DMS 273 (cell line): Measurements from ENCODE around the gene ANKLE1.

Experiments
- DNase-seq: peaks from one replicate; lab custom pipeline; 2025; ENCODE audit not compliant: unreplicated experiment; lab: John Stamatoyannopoulos, UW

Gene ANKLE1

DNA sequence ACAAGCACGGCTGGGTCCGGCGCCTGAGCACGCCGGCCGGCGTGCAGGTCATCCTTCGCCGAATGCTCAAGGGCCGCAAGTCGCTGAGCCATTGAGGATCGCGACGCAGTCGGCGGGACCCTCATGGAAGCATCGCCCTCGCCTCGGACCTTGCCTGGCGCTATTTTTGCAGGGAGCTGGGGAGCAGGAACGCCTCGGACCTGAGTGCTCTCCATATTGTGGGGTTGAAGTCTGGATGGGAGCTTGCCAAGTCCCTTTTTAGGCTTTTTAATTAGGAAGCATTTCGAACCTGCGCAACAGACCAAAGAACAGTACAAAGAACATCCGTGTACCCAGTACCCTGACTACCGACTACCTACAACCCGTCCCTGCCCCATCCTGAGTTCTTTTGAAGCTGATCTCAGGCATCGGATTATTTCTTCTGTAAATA is 24.6 kb downstream of the ANKLE1 start:
- DNase-seq = peak; percentile 68

DNA sequence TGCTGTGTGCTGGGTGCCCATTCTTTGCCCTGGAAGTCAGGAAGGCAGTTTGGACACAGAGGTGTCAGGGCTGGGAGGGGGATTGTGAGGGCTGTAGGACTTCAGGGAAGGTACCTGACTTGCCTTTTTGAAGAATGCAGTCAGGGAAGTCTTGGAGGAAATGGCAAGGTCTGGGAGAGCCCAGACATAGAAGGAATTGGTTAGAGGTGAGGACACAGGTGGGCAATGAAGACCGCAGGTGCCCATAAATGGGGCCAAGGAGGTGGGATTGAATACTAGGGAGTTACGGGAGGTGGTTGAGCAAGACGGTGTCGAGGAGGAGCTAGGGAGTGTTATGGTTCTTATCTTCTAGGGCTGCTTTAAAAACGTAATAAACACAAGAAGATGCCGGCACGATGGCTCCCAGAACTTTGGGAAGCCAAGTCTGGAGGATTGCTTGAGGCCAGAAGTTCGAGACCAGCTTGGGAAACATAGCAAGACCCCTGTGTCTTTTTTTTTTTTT is 26.2 kb downstream of the ANKLE1 start:
- no peak for DNase-seq

DNA sequence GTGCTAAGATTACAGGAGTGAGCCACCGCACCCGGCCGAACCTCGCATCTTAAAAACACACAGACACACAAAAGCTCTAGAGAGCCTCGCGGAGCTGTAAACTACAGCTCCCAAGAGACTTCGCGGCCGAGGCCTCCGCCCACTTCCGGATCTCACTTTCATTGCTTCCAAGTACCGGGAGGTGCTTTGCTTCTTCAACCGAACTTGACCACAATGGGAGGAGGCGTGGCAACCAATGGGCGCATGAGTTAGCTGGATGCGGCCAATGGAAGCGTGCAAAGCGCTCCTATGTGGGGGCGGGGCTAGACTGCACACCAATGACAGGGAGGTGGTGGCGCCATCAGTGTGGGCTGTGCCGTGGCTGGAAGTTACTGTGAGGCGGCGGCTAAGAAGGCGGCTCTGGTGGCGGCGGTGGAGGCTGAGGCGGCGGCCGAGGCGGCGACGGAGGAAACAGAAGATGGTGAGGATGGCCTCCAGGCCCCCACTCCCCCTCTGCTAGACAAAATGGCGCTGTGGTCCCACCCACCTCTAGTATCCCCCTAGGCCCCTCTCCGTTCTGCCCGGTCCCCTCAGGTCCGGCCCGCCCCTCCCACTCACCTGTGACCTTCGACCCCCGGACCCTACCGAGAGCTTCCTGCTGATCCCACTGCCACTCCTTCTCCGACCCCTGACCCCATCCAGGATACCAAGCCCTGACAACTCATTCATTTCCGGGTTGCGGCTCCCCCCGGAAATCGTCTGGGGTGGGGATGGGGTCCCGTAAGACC is 27.7 kb downstream of the ANKLE1 start, which contains the start of gene DDA1:
Gene DDA1, plus strand, starts transcription at position 366 of the 767 bp plus-strand sequence. Its CDS starts 92 bp downstream, at position 458.
- peak; percentile 100 for DNase-seq

DNA sequence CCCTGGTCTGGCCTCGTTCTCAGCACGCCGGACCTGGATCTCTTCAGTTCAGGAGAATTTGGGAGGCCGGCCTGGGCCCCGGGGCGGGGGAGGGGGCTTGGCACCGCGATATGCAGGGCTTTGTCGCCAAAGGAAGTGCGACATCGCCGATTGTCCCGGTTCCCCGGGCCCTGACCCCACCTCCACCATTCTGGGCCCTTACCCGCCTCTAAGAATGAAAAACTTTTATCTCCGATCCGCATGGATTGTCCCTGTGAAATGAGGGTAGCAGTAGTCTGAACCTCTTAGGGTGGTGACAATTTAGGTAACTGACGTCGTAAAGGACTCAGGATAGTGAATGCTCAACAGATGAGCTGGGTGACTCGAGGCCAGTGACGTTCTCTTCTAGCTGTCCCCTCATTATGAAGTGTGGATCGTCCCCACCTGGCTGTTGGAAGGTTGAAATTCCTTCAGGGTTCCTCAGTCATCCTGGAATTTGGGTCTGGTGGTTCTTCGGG is 28.3 kb downstream of the ANKLE1 start:
- peak; percentile 44 for DNase-seq

DNA sequence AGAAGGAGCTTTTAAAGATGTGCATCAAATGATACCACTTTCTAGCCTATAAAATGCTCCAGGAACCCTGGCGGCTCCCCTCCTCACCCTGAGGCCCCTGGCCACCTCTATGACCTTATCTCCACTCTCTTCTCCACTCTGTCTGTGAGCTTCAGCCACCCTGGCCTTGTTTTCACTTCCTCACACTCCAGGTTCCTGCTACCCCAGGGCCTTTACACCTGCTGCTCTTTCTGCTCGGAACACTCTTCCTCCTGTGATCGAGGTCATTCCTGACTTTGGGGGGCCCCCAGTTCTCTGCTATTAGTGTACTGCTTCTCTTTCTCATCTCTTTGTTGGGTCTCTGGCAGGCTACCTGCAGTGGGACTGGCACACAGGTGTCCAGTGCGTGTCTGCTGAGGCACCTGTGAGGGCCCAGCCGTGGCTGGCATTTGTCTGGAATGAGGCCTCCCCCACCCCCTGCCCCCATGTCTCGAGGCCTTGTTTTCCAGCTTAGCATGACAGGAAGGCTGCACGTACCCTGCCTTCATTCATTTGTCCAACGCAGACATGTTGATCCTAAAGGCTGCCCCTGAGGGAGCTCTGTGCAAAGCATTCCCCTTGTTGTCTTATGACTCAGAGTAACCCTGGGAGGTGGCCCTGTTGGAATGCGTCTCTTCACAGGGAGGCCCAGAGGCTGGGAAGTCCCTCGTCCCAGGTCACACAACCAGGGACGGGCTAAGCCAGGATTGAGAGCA is 29.9 kb downstream of the ANKLE1 start:
- DNase-seq = no peak

DNA sequence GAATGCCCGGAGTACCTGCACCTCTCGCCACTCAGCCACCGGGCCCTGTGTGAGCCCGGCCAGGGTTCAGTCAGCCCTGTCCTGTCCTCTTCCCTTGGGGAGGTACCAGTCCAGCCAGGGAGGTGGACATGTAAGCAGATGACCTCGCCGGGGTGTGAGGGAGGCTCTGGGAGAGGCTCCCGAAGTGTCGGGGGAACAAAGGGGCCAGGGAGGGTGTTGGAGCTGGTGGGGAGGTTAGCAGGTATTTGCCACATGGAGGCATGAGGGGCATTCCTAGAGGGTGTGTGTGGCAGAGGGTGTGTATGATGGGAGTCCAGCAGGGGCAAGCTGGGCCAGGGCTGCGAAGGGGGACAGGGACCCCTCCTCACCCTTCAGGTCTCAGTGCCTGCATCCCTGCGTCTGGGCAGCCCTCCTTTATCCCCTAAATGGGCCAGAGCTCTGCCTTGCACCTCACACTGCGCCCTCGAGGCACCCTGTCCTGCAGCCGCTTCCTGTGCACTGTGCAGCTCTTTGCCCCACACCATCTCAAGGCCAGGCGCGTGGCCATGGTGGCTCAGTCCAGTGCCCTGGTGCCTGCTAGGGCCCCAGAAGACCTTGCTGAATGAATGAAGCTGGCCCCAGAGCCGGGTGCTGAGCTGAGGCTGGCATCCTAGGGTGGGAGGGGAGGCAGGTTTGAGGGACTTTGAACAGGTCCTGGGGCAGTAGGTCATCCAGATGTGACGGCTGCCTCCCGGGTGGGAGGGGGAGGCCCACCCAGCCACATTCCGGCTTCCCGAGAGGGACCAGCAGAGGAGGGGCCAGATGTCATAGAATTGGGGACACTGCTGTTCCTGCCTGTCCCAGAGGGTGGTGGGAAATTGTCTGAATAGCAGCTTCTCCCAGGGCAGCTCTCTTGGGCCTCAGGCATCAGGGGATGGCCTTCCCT is 30.8 kb downstream of the ANKLE1 start:
- DNase-seq = no peak

DNA sequence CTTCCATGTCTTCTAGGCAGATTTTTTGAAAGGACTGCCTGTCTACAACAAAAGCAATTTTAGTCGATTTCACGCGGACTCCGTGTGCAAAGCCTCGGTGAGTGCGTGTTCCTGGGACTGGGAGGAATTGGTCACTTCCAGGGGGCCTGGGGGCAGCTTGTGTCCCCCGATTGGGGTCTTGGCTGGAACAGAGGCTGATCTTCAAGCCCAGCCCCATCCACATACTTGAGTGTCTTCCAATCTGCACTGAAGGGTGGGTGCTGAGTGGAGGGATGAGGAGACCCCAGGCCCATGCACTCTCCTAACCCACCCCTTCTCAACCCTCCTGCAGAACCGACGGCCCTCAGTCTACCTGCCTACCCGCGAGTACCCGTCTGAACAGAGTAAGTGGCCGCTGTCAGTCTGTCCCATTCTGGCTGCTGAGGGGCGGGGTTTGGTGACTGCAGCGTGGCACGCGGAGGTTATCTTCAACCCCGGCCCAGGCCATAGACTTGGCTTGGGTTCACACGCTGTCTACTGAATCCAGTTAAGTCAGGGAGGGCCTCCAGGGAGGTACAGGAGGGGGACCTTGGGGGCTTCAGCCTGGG is 32.4 kb downstream of the ANKLE1 start:
- no peak for DNase-seq

DNA sequence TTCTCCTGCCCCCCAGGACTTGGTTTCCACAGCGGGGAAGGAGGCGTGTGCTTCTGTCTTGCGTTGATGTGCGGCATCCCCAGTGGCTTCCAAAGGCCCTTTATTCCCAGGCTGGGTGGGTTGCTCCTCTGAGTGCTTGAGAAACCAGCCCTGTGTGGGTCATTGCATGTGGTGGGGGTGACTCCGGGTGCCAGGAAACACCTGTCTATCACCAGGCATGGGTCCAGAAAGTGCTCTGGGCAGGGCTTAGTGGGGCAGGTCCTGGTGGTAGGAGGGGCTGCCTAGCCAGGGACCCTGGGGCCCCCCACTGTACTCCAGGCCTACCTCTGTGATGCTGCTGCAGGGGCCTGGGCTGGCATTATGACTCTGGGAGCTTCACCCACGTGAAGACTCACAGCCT is 37.3 kb downstream of the ANKLE1 start:
- DNase-seq = no peak

DNA sequence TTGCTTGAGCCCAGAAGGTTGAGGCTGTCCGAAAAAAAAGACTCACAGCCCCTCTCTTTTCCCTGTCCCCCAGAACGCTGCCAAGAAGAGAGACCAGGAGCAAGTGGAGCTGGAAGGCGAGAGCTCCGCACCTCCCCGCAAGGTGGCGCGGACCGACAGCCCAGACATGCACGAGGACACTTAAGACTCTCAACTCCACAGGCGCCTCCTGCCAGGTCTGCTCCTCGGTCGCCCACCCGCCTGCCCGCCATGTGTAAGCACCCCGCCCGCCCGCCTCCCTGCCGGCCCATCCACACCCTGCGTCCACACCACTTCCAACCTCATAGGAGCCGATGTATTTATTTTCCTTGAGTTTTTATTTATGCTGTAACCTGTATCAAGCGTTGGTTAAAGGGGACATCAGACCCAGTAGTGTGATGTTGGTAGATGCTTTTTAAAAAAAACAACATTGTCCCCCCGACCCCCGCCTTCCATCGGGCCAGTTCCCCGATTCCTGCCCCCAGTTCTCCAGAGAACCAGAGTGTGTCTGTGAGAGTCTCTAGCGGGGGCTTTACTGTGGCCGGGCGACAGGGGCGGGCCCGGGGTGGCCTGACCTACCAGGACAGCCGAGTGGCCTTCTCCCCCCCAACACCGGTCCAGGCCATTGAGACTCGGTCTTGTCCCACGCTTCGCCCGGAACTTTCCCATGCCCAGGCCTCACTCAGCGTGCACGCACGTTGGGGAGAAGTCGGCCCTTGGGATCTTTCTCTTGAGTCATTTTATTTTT is 38.0 kb downstream of the ANKLE1 start:
- DNase-seq = no peak

DNA sequence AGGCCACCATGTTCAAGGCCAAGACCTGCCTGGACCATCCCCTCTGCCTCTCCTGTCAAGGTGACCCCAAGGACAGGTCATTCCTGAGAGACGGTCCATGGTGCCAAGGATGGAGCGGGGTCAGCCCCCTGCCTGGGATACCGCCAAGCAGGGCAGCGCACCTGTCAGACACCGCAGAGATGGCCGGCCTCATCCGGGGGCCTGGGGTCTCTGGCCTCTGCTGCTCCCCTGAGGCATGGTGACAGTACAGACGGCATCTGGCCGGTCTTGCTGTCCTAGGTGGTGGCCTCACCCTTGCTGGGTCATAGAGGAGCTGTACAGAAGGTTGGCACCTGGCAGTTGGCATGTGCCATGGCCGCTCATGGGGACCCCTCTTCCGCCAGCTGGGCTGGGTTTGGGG is 38.7 kb downstream of the ANKLE1 start:
- no peak for DNase-seq

DNA sequence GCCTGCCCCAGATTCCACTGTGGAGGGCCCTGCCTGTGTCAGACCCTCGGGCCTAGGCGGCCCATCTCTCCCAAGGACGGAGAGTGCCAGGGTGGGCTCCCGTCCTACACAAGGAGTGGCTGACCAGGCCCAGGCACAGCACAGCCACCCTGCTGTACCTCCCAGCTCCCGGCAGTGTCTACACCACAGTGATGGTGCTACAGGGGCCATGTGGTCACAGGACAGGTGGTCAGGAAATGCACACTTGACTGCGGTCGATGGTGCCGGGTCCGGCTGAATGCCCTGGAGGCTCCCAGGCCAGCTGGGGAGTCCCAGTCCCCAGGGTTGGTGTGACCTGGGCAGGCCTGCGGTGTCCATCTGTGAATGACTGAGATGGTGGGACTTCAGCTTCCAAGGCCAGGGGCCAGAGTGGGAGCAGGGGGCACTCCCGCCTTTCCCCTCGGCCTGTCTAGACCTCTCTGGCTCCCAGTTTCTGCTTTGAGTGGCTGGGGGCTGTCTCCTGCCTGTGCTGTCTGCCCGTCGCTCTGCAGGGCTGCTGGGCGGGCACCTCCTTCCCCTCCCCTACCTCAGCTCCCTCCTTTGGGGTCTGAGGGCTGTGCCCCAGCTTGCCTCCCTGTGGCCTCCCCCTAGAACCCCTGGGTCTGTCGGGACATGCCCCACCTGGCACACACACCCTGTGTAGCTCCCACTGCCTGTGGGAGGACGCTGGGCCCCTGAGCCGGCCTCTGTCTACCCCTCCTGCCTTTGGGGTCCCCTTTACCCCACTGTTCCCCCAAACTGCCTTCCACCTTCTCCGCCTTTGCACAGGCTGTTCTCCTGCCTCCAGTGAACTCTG is 40.2 kb downstream of the ANKLE1 start:
- no peak for DNase-seq

DNA sequence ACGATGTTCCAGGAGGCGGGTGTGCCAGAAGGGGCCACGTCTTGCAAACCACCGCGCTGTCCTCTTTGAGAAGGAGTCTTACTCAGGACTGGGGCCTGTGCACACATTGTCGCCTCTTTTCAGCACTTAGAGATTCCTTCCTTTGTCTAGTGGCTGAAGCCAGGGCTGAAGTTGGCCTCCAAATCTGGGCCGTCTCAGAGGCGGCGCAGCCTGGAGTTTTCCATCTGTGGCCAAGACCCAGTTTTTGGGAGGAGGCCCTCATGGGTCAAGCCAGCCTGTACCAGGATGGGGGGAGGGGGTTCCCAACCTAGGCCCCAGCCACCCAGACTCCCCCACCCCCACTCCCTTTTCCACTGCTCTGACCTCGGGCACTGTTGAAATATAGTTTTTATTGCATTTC is 41.2 kb downstream of the ANKLE1 start:
- no peak for DNase-seq

DNA sequence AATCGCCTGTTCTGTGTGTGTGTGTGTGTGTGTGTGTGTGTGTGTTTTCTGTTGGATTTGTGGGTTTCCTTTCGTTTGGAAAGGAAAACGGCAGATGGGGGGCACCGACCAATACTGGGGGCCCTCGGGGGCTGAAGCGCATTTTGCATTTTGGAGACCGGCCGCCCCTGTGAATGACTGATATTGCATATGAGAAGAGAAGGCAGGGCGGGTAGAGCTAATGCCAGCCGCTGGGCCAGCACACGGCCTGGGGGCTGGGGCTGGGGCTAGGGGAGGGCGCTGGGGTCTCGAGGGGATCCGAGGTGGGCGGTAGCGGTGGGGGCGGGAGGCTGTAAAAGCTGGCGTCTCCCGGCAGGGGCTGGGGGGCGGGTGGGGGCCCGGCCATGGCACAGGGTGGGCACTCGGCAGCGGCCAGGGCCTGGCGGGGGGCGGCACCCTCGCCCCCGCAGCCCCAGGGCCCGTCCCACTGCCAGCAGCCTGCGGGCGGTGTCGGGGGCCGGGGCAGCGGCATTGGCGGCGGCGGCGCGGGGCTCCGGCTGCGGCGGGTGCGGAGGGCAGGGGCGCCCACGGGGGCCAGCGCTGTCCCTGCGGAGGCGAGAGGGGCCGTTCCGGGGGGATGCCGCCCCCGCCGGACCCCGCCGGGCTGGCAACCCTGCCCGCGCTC is 41.7 kb downstream of the ANKLE1 start:
- no peak for DNase-seq

DNA sequence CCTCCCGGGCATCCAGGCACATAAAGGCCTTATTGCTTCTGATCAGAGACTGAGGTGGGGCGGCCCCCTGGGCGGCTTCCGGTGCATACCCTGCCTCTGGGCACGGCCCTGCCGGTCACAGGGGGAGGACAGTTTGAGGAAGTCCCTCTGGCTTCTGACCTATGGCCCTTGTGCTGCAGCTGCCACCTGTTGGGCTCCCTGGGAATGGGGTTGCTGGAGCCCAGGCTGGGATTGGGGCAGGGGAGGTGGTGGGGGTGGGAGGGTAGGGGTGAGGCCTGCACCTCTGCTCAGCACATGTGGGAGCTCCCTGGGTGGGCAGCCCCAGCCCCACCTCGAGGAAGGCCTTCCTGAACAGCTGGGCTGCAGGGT is 42.2 kb downstream of the ANKLE1 start:
- no peak for DNase-seq

DNA sequence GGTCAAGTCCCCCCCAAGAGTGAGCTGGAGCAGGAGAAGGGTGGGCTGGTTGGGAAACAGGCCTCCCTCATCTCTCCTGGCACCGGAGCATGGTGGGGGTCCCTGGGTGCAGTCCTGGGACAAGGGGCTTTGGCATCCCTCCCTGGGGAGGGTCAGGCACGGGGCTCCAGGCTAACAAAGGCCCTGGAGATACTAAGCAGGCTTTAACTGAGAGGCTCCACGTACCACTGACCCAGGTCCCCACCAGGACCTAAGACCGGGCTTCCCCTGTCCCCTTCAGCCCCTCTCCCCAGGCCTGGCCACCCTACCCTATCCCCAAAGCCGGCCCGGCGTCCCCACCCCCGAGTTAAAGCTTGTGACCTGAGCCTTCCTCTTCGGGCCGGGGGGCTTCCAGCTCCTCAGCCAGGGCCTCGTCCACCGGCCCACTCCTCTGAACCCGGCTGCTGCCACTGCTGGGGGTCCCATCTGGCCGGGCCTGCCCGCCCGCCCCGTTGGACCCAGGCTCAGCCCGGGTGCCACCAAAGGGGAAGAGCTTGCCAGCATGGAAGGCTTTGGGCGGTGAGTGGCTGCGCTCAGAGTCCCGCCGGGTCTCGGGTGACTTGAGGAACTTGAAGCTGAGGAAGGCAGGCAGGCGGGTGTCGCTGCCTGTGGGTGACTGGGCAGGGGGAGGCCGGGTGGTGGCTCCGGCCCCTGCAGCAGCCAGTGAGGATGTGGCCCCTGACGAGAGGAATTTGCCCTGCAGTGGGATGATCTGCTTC is 42.8 kb downstream of the ANKLE1 start:
- DNase-seq = no peak

DNA sequence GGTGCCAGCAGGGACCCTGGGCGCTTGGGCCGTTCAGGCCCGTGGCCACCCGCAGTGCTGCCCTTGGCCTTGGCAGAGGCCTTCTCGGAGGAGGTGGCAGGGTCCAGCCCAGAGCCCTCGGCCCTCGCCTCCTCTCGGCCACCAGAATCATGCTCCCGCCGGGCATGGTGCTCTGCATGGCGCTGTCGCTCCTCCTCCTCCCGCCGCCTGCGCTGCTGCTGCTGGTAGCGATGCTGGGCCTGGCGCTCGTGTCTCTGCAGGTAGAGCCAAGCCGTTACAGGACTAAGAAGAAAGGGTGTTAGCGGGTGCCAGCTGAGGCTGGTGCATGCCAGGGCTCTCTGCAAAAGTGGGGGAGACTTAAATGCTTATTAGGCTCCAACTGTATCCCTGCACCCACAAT is 43.4 kb downstream of the ANKLE1 start:
- no peak for DNase-seq

DNA sequence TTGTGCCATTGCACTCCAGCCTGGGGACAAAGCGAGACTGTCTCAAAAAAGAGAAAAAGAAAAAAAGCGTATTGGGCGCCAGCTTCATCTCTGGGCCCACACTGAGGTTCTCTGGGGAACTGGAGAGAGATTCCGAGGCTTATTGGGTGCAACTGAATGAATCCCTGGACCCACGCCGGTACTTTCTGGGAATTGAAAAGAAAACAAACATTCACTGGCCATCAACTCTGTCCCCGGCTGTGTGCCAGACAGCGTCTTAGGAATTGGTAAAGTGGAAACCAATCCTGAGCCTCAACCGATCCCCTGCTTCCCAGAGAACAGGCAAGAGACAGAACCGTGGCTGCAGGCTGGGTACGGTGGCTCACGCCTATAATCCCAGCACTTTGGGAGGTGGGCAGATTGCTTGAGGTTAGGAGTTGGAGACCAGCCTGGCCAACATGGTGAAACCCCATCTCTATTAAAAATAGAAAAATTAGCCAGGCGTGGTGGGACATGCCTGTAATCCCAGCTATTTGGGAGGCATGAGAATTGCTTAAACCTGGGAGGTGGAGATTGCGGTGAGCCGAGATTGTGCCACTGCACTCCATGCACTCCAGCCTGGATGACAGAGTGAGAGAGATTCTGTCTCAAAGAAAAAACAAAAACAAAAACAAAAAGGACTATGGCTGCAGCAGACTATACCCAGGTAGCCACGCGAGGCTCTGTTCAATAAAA is 44.3 kb downstream of the ANKLE1 start:
- no peak for DNase-seq
